DMS53 treated with DMSO at 0.1 percent for 48 hours (cell line): ENCODE data around the gene ANKRD2.

Source experiments
- DNase-seq: peaks from one replicate; lab custom pipeline; 2025; ENCODE audit not compliant: unreplicated experiment; lab: John Stamatoyannopoulos, UW

The ANKRD2 gene

DNA sequence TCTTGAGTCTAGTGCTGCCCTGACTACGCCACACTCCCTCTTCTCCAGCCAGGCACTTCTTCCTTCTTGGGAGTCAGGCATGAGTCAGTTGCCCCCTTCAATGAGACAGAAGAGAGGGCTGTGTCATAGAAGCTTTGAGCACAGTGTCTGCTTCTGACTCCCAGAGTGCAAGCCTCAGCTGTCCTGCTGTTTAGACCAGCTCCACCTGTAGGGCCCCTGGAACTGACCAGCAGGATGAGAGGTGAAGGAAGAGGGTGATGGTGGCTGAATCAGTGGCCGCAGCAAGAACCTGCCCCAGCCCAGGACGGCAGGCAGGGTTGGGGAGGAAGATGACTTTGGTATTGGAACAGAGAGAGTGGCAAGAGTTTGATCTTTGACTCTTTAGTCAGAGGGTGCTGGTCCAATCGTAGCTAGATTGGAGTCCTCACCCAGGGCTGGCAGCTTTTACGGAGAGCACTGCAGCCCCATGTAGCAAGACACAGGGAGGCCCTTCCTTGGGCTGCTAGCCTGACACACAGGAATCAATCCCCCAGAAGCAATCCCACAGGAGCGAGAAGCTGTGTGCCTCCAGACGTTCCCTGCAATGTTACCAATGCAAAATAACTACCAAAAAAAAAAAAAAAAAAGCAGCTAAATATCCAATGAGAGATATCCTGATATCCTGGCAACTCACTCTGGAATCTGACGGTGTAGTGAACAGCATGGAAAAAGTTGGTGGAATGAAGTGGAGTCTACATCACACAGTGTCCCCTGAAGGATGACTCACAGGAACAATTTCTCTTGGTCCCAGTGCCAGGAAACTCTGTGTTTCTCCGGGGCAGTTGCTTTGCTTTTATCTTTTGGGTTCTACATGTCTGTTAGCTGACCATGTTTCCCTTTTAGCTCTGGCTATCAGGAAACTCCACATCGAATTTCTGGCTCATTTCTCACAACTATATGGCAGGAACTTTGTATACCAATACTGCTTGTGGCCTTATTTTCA lies 23.8 kb downstream of the ANKRD2 start:
- DNase-seq, result peak; percentile 12

DNA sequence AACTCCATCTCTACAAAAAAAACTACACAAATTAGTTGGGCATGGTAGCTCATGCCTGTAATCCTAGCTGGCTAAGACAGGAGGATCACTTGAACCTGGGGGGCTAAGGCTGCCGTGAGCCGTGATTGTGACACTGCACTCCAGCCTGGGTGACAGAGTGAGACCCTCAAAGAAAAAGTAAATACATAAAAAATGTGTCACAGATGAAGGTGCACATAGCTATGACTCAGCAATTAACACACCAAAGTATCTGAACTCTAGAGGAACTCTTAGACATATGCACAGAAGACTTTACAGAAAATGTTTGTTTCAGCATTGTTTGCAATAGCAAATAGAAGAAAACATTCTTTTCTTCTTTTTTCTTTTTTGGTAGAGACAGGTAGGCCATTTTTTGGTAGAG lies 25.2 kb downstream of the ANKRD2 start:
- DNase-seq, result no peak

DNA sequence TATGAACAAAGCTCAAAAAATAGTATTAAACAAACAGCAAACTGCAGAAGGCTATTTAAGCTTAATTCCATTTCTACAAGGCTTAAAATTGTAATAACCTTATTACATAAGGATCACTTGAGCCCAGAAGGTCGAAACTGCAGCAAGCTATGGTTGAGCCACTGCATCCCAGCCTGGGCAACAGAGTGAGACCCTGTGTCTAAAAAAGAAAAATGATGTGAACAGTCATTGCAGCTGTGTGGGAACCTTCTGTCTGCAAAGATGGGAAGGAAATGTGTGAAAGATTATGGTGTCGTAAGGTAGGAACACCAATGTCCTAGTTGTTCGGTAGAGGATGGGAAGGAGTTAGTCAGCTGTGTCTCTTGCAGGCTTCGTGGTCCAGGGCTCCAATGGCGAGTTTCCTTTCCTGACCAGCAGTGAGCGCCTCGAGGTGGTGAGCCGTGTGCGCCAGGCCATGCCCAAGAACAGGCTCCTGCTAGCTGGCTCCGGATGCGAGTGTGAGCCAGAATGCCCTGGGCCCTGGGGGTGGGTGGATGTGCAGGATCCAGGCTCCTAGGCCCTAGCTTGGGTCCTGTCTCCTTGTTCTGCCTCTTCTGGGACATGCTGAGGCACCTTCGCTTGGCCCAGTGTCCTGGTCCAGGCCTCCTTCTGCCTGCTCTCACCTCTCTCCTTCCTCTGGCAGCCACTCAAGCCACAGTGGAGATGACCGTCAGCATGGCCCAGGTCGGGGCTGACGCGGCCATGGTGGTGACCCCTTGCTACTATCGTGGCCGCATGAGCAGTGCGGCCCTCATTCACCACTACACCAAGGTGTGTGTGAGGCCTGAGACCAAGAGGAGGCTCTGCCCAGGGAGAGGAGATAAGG lies 26.1 kb downstream of the ANKRD2 start:
- DNase-seq, result no peak

DNA sequence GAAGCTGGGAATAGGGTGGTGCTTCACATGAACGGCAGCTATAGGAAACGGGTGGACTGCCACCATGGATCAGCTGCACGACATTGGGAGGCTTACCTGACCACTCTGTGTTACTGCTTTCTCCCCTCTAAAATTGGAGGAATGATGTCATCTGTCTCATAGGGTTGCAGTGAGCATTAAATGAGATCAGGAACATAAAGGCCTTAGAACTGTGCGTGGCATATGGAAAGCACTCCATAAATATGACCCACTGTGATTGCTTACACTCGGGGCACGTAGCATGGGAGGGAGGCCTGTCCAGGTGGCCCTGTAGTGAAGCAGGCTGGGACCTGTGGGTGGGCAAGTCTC lies 26.7 kb downstream of the ANKRD2 start:
- no peak for DNase-seq

DNA sequence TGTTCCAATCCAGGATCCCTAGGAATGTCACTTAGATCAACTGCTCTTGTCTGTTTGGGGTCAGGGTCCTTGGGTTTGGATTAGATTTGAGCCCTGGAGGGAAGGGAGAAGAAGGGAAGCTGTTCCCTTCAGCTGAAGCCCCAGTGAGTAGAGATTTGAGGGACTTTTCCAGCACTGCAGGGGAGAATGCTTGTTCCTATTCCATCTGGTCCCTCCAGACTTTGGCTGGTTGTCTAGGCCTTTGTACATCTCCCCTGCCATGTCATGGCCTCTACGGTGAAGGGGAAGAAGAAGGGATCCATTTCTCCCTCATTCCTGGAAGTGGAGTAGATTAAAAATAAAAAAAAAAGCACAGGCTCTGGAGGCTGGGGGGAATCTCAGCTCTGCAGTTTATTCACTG lies 28.0 kb downstream of the ANKRD2 start:
- no peak for DNase-seq

DNA sequence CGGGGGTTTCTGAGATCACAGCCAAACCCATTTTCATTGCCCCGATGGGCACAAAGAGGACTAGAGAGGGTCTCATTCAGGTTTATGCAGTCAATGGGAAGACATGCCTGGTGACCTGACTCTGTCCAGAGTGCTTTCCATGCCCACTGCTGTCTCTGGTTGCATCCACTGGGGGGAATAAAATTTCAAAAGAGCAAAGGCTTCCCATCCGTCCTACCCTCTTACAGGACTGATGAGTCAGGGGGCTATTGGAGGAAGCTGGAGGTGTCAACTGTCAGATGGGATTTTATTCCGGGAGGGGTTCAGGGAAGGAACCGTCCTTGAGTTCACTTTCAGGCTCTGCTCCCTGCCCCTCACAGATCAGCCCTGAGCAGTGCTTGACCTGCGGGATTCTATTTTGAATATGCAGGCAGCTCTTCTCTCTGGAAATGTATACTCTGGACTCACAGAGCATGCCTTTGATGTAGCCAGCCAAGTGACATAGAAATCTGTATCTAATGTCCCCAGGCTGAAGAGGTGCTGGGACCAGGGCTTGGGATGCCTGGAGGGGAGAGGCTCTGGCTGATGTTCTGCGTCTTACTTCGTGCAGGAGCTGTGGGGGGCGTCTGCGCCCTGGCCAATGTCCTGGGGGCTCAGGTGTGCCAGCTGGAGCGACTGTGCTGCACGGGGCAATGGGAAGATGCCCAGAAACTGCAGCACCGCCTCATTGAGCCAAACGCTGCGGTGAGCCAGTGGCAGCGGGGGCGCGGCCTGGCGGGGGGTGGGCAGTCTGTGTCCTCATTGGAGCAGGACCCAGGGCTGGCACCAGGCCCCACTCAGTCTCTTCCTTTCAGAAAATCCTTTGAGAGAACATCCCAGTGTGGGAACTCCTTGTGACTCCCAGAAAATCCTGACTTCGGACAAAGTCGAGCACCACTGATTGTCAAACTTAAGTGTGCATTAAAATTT lies 29.0 kb downstream of the ANKRD2 start:
- no peak for DNase-seq

DNA sequence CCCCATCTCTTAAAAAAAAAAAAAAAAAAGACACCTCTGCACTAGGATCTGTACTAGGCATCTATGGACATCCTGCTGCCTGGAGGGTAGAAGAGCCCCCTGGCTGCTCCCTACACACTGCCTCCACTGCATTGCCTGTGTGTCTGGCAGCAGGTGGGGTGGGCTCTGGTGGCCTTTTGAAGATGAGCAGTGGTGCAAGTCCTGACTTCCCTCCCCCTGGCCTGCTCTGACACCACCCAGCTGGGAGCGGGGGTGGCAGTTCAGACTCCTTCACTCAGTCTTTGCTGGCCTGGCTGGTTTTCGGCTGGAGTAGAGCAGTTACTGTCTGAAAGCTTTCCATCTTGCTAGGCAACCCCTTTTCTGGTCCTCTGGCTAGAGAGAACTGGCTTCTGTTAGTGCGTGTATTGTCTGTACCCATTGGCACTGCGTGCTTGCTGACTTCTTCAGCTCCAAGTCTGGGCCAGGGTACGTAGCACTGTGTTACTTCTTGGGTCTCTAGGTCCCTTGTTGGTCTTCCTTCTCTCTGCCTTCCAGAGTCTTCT lies 34.6 kb downstream of the ANKRD2 start:
- DNase-seq, result no peak

DNA sequence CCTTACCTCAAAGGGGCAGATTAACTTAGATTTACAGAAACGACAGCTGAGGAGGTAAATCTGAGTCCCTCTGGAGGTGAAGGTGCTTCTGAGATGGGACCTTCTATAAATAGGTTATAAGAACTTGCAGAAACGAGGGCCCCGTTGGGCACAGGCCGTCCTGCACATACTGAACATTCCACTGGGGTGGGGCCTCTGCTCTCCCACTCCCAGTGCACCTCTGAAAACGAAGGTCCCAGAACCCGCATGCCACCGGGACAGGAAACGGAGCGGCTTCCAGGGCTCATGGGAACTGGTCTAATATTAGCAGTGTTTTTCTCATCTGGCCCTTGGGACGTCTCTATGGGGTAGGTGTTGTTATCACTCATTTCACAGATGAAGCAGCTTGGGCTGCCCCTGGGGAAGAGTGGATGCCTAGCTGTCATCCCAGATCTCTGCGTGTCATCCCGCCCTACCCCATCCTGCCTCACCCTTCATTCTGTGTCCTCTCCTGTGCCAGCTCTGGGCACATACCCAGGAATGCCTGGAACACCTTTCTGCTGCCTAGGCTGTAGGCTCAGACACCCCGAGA lies 36.5 kb downstream of the ANKRD2 start:
- DNase-seq, result no peak

DNA sequence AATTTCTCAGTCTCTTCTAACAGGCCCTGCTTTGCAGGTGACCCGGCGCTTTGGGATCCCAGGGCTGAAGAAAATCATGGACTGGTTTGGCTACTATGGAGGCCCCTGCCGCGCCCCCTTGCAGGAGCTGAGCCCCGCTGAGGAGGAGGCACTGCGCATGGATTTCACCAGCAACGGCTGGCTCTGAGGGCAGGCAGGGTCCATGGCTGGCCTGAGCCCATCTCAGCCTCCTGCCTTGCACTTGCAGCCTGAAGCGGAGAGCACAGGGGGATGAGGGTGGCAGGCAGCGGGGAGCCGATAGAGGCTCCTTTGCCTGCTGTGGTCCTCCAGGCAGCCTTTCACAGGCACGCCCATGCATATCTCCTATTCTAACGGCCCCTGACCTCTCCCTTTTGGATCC lies 38.9 kb downstream of the ANKRD2 start:
- no peak for DNase-seq

DNA sequence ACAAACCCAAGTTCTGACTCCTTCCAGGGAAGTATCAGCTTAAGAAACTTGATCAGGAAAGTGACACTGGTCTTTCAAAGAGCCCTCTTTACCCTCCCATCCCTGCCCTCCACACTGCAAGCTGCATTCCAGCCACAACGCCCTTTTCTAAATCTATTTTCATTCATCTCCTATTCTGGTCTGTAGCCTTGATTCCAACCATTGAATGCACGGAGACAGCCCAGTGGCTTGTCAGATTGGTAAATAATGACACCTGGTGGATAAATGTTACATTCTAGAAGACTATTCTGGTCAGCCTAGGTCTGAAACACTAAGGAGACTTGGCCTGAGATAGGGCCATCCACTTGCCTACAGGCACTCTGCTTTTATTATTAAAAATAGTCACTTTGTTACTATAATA lies 39.8 kb downstream of the ANKRD2 start:
- peak; percentile 81 for DNase-seq

DNA sequence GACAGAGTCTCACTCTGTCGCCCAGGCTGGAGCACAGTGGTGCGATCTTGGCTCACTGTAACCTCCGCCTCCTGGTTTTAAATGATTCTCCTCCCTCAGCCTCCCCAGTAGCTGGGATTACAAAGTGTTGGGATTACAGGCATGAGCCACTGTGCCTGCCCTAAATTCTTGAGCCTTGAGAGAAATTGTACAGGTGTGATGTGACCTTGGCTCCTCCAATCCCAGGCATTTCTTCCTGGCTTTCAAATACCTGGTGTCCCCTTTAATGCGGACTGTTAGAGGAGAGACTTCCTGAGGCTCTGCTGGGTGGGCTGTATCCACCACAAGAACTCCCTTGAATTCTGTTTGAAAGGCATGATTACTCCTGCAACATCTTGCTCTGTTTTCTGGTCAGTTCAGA lies 45.7 kb downstream of the ANKRD2 start:
- no peak for DNase-seq

DNA sequence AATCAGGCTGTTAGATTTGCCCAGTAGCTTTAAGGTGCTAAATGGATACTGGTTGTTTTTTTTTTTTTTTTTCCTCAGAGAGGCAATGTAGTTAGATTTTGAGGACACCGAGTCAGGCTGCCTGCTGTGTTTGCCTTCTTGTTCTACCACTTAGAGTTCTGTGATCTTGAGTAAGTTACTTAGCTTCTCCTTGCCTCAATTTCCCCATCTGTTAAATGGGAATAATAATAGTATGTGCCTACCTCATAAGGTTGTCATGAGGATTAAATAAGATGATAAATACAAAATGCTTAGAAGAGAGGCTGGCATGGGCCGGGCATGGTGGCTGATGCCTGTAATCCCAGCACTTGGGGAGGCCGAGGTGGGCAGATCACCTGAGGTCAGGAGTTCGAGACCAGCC lies 46.2 kb downstream of the ANKRD2 start:
- no peak for DNase-seq

DNA sequence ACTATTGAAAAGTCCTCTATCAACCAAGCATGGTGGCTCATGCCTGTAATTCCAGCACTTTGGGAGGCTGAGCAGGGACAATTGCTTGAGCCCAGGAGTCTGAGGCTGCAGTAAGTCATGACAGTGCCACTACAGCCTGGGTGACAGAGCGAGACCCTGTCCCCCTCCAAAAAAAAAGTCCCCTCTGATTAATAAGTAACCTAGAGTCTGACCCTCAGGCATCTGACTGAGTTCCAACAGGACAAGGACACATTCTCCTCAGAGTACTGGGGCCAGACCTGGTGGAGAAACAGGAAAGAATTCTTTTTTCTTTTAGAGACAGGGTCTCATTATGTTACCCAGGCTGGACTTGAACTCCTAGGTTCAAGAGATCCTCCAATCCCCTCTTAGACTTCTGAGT lies 50.7 kb downstream of the ANKRD2 start:
- no peak for DNase-seq

DNA sequence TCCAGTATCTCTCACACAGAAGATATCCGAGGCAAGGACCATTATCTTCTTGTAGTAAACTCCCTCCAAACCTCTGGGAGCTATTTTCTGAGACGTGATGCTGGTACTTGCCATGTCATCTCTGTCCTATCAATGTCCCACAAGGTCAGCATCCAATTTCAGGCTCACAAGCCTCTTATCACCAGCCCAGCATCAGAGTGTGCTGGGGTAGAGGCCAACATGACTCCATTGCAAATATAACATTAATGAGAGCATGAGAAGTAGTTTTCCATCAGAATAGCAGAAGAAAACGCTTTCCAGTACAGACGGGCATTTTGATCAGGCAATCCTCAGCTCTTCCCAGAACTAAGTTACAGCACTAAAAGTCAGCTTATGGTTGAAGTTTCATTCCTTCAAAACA lies 55.2 kb downstream of the ANKRD2 start:
- DNase-seq, result no peak

DNA sequence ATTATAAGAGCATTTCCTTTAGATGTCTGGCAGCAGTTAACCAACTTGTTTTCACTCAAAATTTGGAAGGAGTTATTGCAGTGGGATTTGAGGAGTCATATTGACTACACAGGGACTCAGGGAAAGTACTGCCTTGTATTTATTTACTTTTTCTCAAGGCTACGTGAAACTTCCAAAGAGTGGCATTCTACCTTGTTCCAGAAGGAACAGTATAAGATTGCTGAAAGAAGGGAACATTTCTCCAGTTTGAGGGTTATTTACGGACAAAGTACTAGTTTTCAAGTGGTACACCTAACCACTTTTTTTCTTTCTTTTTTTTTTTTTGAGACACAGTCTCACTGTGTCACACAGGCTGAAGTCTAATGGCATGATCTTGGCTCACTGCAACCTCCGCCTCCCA lies 55.6 kb downstream of the ANKRD2 start:
- no peak for DNase-seq

DNA sequence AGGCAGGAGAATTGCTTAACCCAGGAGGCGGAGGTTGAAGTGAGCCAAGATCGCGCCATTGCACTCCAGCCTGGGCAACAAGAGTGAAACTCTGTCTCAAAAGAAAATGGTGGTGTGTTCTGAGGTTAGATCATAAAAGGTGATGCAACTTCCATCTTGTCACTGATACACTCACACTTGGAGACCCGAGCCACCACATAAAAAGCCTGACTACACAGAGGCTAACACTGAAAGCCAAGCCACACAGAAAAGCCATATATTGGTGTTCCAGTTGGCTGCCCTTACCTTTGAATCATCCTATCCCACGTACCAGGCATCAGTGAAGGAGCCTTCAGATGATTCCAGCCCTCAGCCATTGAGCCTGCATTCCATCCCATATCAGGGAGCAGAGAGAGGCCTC lies 56.7 kb downstream of the ANKRD2 start:
- no peak for DNase-seq

DNA sequence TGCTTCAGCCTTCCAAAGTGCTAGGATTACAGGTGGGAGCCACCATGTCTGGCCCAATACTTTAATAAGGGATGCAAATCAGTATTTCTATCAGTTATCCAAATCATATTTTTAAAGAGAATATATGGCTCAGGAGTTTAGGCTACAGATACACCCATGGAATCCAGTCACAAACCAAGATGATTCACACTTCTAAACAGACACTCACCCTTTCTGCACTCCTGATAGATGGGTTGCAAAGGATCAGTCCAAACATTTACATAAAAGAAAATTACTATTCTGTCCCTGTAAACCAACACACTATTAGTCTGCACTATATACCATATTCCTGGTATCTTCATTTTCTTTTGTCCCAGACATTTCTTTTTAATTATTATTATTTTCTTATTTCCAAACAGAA lies 58.5 kb downstream of the ANKRD2 start:
- DNase-seq, result no peak

DNA sequence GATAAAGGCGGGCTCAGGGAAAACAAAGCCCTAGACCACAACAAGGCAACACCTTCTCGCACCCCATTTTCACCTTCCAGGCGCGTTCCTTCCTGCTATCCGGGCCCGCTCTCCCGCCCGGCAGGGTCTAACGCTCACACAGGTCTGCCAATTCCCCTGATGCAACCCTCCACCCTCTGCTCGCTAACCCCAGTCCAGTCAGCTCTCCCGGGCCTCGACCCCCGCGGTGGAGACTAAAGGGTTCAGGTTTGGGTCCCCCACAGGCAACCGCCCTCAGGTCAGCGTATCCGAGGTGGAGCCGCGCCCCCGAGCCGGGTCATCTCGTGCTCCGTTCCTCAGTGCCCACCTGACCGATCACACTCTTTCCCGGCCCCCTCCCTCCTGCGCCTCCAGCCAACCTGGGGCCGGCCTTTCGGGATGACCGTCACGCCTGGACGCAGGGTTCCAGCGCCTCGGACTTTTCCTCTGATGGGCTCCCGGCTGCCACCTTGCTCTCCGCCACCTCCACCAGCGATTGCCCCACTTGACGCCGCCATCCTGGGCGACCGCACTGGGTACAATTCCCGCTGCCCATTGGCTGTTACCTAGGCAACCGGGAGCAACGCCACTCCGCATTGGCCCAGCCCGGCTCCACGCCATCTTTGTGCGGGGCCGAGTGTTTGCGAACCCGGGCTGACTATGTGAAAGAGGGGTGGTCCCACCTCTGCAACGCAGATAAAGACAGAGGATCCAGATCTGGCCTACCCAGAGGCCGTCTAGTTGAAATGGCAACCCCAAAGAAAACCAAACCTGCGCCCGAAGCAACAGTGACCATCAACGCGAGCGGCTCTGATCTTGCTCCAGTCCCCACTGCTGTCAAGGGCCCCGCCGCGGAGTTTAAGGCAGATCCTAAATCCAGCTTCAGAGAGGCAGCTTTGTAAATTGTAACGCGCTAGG lies 60.6 kb downstream of the ANKRD2 start, which contains the start of gene MORN4:
TSS of gene MORN4 (minus strand) at position 552 of the 936 bp plus-strand sequence. CDS start 13,847 bp downstream, outside the sequence.
- DNase-seq, result peak; percentile 96
